SK-MEL-5 (cell line): ENCODE data around the gene EYA2. TPM values are rescaled to one million over a fixed set of nuclear protein-coding genes. Genes with fewer than 3 reads are reported as not detected.

Source experiments
- DNase-seq: peaks from one replicate; pipeline ENCODE4 v3.0.0-alpha.2; 2016; ENCODE audit warnings: low read depth, low spot score
- in situ Hi-C: cut with HindIII; loops from 2 replicates; pipeline ENCODE4 v1.10.0; 2016; ENCODE audit warnings: low sequenced_read_pairs, high pct_unique_total_duplicates, low pct_unique_long_range_greater_than_20kb
- total RNA-seq: library from RNA; depleted of rRNA; stranded (reverse); fragments of >200 nt; shearing (Covaris generic); gene quantifications from 2 replicates; pipeline ENCODE4 v1.2.3, GENCODE V29; 2014

EYA2 gene
- total RNA-seq, 1 experiment from 2014 or later = not detected

DNA sequence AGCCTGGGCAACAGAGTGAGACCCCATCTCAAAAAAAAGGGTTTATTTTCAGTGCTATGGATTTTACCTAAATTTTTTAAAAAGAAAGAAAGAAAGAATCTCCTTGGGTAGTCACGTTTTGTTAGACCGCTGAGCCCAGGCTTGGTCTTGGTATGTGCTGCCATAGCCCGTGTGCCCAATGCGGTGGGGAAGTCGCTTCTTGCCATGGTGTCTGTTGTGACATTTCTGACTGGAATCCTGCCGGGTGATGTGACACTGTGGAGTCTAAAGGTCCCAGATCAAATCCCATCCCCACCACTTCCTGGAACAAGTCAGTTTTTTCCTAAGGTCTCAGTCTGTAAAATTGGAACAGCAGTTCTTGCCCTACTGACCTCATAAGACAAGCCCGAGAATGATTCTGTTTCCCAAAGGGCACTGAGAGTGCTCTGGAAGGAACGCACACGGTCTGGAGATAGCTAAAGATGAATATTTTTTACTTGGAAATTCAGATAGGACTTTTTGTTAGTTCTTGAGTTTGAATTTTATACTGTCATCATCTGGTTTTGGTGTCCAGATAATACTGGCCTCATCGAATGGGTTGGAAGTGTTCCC lies 225.8 kb downstream of the EYA2 start:
- in situ Hi-C loops = no loop called here
- no peak for DNase-seq

DNA sequence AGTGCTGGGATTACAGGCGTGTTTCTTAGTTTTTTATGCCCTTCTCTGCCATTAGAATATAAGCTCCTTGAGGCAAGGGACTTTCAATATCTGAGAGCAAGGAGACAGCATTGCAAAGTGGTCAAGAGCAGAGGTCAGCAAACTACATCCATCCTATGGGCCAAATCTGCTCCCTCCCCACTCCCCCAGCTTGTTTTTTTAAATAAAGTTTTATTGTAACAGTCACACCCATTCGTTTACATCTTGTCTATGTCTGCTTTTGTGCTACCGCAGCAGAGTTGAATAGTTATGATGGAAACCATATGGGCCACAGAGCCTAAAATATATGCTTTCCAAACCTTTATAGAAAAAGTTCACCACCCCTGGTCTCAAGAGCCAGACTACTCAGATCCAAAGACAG lies 227.9 kb downstream of the EYA2 start:
- in situ Hi-C loops = no loop called here
- DNase-seq = no peak

GRCh38 chr20:47124181-47124717 lies 229.6 kb downstream of the EYA2 start:
- DNase-seq = no peak
- in situ Hi-C loops = no loop called here

DNA sequence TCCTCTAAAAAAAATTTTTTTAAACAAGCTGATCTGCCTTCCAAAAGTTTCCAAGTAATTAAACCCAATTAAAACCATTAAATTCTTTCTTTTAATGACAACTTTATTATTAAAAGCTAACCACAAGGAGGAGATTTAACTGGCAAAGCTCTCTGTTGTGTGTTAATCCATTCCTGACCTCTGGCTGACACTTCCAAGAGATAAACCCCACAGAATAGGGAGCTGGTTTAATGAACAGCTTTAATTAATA lies 230.8 kb downstream of the EYA2 start:
- no peak for DNase-seq
- in situ Hi-C loops = no loop called here

DNA sequence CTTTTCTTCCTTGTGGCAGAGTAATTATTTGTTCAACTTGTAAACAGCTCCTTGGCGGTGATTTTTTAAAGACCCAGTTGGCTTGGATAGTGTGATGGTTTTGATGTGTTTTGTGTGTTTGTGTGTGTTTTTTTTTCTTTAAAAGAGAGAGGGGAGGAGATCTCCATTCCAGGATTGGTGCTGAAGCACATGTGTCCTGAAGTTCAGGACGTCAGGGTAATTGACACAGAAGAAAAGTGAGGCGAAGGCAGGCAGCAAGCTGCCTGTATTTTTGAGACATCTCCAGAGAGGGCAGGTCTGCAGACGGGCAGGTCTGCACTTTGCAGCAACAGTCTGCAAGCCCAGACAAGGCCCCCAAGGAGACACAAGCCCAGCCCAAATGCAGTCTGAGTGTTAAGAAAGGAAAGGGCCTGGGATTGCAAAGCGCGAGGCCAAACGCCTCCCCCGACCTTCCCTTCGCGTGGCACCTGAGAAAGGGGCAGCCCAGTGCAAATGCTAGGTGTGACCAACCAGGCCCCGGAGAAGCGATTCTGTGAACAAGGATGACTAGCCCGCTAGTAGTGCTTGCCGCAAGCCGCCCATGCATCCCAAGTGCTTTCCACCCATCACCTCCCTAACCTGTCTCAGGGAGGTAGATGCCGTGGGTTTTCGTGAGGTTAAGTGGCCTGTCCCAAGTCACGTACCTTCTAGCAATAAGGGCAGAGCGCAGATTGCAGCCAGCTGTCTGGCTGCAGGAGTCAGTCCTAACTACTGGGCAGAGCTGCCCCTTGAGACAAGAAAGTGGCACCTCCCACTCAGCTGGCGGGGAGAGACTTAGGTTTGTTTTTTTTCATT lies 231.3 kb downstream of the EYA2 start:
- no peak for DNase-seq
- in situ Hi-C loops = no loop called here

DNA sequence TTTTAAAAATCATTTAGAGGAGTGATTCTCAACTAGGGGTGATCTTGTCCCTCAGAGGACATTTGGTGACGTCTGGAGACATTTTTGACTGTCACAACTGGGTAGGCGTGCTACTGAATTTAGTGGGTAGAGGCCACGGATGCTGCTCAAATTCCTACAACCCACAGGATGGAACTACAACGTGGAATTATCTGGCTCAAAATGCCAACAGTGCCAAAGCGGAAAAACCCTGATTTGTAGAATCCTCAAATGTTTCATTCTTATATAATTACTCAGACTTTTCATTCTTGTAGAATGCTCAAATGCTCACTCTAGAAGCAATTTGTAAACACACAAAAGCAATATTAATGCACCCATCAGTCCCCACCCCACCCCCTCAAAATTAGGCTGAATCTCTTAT lies 232.1 kb downstream of the EYA2 start:
- DNase-seq = no peak
- in situ Hi-C loops = no loop called here

GRCh38 chr20:47127546-47127945 lies 232.9 kb downstream of the EYA2 start:
- in situ Hi-C loops = no loop called here
- DNase-seq = no peak

- in situ Hi-C loops = no loop called here
Measured at GRCh38 chr20:47127999-47128398, 233.4 kb downstream of the EYA2 start.

GRCh38 chr20:47129306-47129705 lies 234.7 kb downstream of the EYA2 start:
- in situ Hi-C loops = no loop called here
- no peak for DNase-seq

More at GRCh38 chr20:47127999-47128398, 233.4 kb downstream of the EYA2 start:
- no peak for DNase-seq

GRCh38 chr20:47133809-47134456 lies 239.3 kb downstream of the EYA2 start:
- DNase-seq = peak; percentile 19
- in situ Hi-C loops = no loop called here

DNA sequence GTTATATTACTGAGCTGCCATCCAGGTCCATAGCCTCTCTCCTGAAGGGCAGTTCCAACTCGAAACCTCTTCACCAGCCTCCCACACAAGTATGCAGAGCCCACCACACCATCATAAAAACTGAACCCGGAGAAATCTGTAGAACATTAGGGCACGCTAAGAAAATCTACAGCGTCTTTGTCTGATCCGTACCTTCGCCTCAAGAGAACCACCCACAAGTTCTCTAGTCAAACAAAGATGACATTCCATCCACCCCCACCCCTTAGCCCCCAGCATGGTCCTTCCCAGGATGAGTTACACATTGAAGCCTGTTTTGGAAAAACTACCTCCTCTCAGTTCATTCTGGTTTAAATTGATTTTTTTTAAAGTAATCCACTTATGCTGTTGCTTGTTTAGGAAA lies 242.1 kb downstream of the EYA2 start:
- peak; percentile 26 for DNase-seq
- in situ Hi-C loops = no loop called here

- no peak for DNase-seq
- in situ Hi-C loops = no loop called here
Measured at GRCh38 chr20:47137231-47137870, 242.7 kb downstream of the EYA2 start.

GRCh38 chr20:47139934-47140535 lies 245.4 kb downstream of the EYA2 start:
- in situ Hi-C loops = no loop called here
- DNase-seq = no peak

- no peak for DNase-seq
- in situ Hi-C loops = no loop called here
Measured at GRCh38 chr20:47141350-47141921, 246.8 kb downstream of the EYA2 start.

GRCh38 chr20:47141941-47142773 lies 247.5 kb downstream of the EYA2 start:
- no peak for DNase-seq
- in situ Hi-C loops = no loop called here

- in situ Hi-C loops = no loop called here
- DNase-seq = no peak
Measured at GRCh38 chr20:47142774-47143170, 248.1 kb downstream of the EYA2 start.

DNA sequence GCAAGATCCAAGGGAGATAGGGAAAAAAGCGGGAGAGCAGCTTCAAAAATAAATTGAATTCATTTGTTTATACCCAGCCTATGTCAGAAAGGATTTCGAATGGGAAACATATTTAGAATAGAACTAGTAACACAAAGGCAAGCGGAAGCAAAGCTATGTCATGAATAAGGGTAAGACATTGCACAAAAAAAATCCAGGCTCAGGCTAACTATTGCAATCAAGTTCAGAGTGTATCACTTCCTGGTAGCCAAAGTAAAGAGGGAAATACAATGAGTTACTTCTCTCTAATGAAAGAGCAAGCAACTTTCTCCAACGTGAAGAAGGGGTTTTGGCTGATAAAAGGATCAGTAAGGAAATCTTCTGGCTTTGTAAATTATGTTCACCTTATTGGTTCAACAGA lies 249.0 kb downstream of the EYA2 start:
- in situ Hi-C loops = no loop called here
- no peak for DNase-seq
